KMS-11 (cell line): ENCODE measurements around the gene TMEM253.

Source experiments
- H2AFZ ChIP-seq: fragments of 200-600 bp; sonication (generic); 2 replicates; pipeline ENCODE4 v1.6.1; 2016; ENCODE audit warnings: antibody characterized with exemption, mixed run types, low read depth
- H3K27ac ChIP-seq: fragments of 200-600 bp; sonication (generic); 2 replicates; pipeline ENCODE4 v1.6.1; 2016; ENCODE audit warnings: mild to moderate bottlenecking, mixed run types
- H3K27me3 ChIP-seq: fragments of 200-600 bp; sonication (generic); 2 replicates; pipeline ENCODE4 v1.6.1; 2017; ENCODE audit warnings: mild to moderate bottlenecking, low read depth, mixed run types, moderate library complexity; ENCODE audit not compliant: insufficient read depth
- H3K36me3 ChIP-seq: fragments of 200-600 bp; sonication (generic); 2 replicates; pipeline ENCODE4 v1.6.1; 2017; ENCODE audit warnings: mild to moderate bottlenecking, mixed run types; ENCODE audit not compliant: insufficient read depth
- H3K4me1 ChIP-seq: fragments of 200-600 bp; sonication (generic); 2 replicates; pipeline ENCODE4 v1.6.1; 2016; ENCODE audit warnings: mild to moderate bottlenecking, low read depth, mixed run types; ENCODE audit not compliant: poor library complexity, severe bottlenecking
- H3K4me2 ChIP-seq: fragments of 200-600 bp; sonication (generic); 2 replicates; pipeline ENCODE4 v1.7.0; 2016; ENCODE audit warnings: mild to moderate bottlenecking, mixed run types
- H3K4me3 ChIP-seq: fragments of 200-600 bp; sonication (generic); IDR thresholded peaks from 2 replicates; pipeline ENCODE4 v1.6.1; 2017; ENCODE audit warnings: low read depth, low read length, mixed read lengths; ENCODE audit not compliant: insufficient read depth
- H3K79me2 ChIP-seq: fragments of 200-600 bp; sonication (generic); 2 replicates; pipeline ENCODE4 v1.6.1; 2016; ENCODE audit warnings: low read depth, mixed run types; ENCODE audit not compliant: insufficient read depth
- H3K9ac ChIP-seq: fragments of 200-600 bp; sonication (generic); 2 replicates; pipeline ENCODE4 v1.6.1; 2016; ENCODE audit warnings: mild to moderate bottlenecking, mixed run types
- H4K20me1 ChIP-seq: fragments of 200-600 bp; sonication (generic); 2 replicates; pipeline ENCODE4 v1.6.1; 2016; ENCODE audit warnings: mild to moderate bottlenecking, mixed run types; ENCODE audit not compliant: insufficient read depth
- CTCF ChIP-seq: fragments of 200-600 bp; sonication (generic); conservative IDR thresholded peaks from 2 replicates; pipeline ENCODE4 v1.6.1; 2017; ENCODE audit warnings: low read depth, mild to moderate bottlenecking, antibody characterized with exemption, low read length, moderate library complexity, mixed read lengths

The TMEM253 gene

DNA sequence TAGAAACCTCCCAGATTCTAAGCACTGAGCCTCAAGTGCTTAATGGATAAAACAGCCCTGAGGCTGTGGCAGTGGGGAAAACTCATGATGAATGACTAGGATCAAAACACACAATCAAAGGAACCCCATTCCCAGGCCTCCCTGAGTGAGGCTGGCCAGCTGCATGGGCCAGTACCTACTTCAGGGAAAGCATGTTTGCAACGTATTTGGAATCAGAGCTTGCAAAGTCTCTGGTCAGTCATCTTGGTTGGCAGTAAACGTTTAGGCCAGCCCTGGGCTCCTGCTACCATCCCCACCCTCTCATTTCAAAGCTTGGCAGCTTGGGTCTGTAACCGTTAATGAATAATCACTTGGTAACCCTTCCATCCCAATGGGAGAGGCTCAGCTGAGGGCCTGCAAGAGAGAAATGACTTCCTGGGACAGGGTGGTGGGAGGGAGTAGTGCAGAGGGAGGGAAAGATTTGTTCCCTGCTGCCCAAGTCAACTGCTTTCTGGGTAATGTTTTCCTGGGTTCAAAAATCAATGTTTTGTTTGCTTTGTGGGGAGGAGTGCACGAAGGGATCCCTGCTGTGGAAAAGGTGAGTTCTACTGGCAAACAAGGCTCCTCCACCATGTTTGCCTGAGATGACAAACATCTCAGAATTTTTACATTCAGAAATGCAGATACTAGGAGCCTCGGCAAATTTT, 45.3 kb upstream of the TMEM253 start:
- Histone ChIP-seq H3K4me2 (no peak overlapping the region), H3K27ac (no peak overlapping the region), H2AFZ (no peak overlapping the region), H3K9ac (no peak overlapping the region), H3K36me3 (no peaks in the 10 kb centered on the region), H4K20me1 (no peaks in the 10 kb centered on the region), H3K4me1 (no peaks in the 10 kb centered on the region), H3K4me3 (no peak overlapping the region), H3K27me3 (no peaks in the 10 kb centered on the region), H3K79me2 (no peaks in the 10 kb centered on the region)
- TF ChIP-seq CTCF = no peak

GRCh38 chr14:21056520-21057163, 44.2 kb upstream of the TMEM253 start:
- Histone ChIP-seq H3K36me3 (no peaks in the 10 kb centered on the region), H3K27me3 (no peaks in the 10 kb centered on the region), H3K27ac (no peak overlapping the region), H3K4me2 (no peak overlapping the region), H3K79me2 (no peaks in the 10 kb centered on the region), H3K9ac (no peak overlapping the region), H3K4me1 (no peaks in the 10 kb centered on the region), H2AFZ (no peak overlapping the region), H4K20me1 (no peaks in the 10 kb centered on the region), H3K4me3 (no peak overlapping the region)
- TF ChIP-seq CTCF = no peak

- Histone ChIP-seq H3K27me3 (no peaks in the 10 kb centered on the region), H3K79me2 (no peaks in the 10 kb centered on the region), H4K20me1 (no peaks in the 10 kb centered on the region), H3K36me3 (no peaks in the 10 kb centered on the region), H2AFZ (no peak within 1 kb of the TSS), H3K4me3 (no peak within 1 kb of the TSS), H3K9ac (no peak within 1 kb of the TSS), H3K4me1 (no peaks in the 10 kb centered on the region), H3K27ac (no peak within 1 kb of the TSS), H3K4me2 (no peak within 1 kb of the TSS)
- TF ChIP-seq CTCF = no peak
Measured at GRCh38 chr14:21057803-21058675, 42.8 kb upstream of the TMEM253 start, which contains the start of gene RNASE8. TSS of gene RNASE8 (plus strand) at chr14:21057822. CDS start at chr14:21057893, 71 bp downstream.

- no peak overlapping the region for H2AFZ ChIP-seq
- H3K9ac ChIP-seq = no peak overlapping the region
- H3K27me3 ChIP-seq = no peaks in the 10 kb centered on the region
- no peak overlapping the region for H3K4me2 ChIP-seq
- H3K27ac ChIP-seq = no peak overlapping the region
- TF ChIP-seq CTCF = no peak
- no peaks in the 10 kb centered on the region for H4K20me1 ChIP-seq
- H3K36me3 ChIP-seq = no peaks in the 10 kb centered on the region
- H3K4me1 ChIP-seq = no peaks in the 10 kb centered on the region
- no peaks in the 10 kb centered on the region for H3K79me2 ChIP-seq
- no peak overlapping the region for H3K4me3 ChIP-seq
Measured at GRCh38 chr14:21058903-21059302, 42.0 kb upstream of the TMEM253 start.
